Panc1 (cell line): ENCODE results near the gene PDE1C. TPM values are rescaled to one million over a fixed set of nuclear protein-coding genes. Genes with fewer than 3 reads are reported as not detected.

Source experiments
- ATAC-seq: fragments of 200-7000 bp; cut with Tn5 transposase; 2 replicates; pipeline ENCODE4 v1.9.1; 2020; ENCODE audit warnings: mild to moderate bottlenecking, moderate library complexity
- BruUV-seq: library from RNA; stranded (reverse); fragments of 400-500 nt; replicated peaks from 2 replicates; lab custom pipeline; 2021; lab: Mats Ljungman, UMichigan
- CTCF ChIA-PET: fragments of 300-600 bp; sonication (Branson Sonifier 250); formaldehyde crosslinking; loops from one replicate; lab custom pipeline; 2022; ENCODE audit warnings: antibody characterized with exemption; lab: Charles Lee
- POLR2A ChIA-PET: fragments of 300-600 bp; sonication (Branson Sonifier 250); formaldehyde crosslinking; loops from one replicate; lab custom pipeline; 2022; ENCODE audit warnings: antibody characterized with exemption; lab: Charles Lee
- DNase-seq: peaks from one replicate; pipeline ENCODE4 v3.0.0-alpha.2; 2010; ENCODE audit warnings: low read depth, low spot score
- H3K27ac ChIP-seq: 2 replicates; pipeline ENCODE4 v1.5.1; 2011; ENCODE audit warnings: mild to moderate bottlenecking, low read length, inconsistent platforms
- H3K27me3 ChIP-seq: fragments of 200-500 bp; sonication (Bioruptor generic); 2 replicates; pipeline ENCODE4 v1.6.0; 2014; ENCODE audit warnings: low read length, inconsistent platforms; ENCODE audit not compliant: control insufficient read depth, insufficient read depth
- H3K36me3 ChIP-seq: fragments of 200-500 bp; sonication (Bioruptor generic); 2 replicates; pipeline ENCODE4 v1.5.1; 2014; ENCODE audit warnings: inconsistent platforms, mild to moderate bottlenecking, low read length, moderate library complexity; ENCODE audit not compliant: control insufficient read depth, insufficient read depth
- H3K4me1 ChIP-seq: 2 replicates; pipeline ENCODE4 v1.5.1; 2011; ENCODE audit warnings: inconsistent platforms, mild to moderate bottlenecking, low read length, moderate library complexity; ENCODE audit not compliant: control insufficient read depth, insufficient read depth
- H3K4me3 ChIP-seq, 2 experiments: 2 replicates each; pipeline ENCODE4 v1.5.1; 2011 to 2012; ENCODE audit warnings: low read depth in 2 of 2, low read length in 2 of 2, mild to moderate bottlenecking in 2 of 2, inconsistent platforms in 1 of 2, moderate library complexity in 1 of 2
- H3K9me3 ChIP-seq: fragments of 200-500 bp; sonication (Bioruptor generic); 2 replicates; pipeline ENCODE4 v1.5.1; 2014; ENCODE audit warnings: low read depth, mild to moderate bottlenecking, inconsistent platforms, low read length, moderate library complexity; ENCODE audit not compliant: control insufficient read depth, insufficient read depth
- POLR2AphosphoS5 ChIP-seq: IDR thresholded peaks from 2 replicates; pipeline ENCODE4 v1.6.1; 2012; ENCODE audit warnings: mild to moderate bottlenecking, low read depth, low read length, moderate library complexity
- SIN3A ChIP-seq: IDR thresholded peaks from 2 replicates; pipeline ENCODE4 v1.6.1; 2012; ENCODE audit warnings: low read depth, mild to moderate bottlenecking, low read length, moderate library complexity, borderline replicate concordance; ENCODE audit not compliant: insufficient read depth
- TCF7L2 ChIP-seq: IDR thresholded peaks from 2 replicates; pipeline ENCODE4 v1.6.1; 2011; ENCODE audit warnings: mild to moderate bottlenecking, low read depth, low read length, inconsistent platforms
- in situ Hi-C: cut with HindIII; loops from 2 replicates; pipeline ENCODE4 v1.10.0; 2016; ENCODE audit warnings: low sequenced_read_pairs, low pct_unique_long_range_greater_than_20kb
- intact Hi-C: fragments of 100-400 bp; cut with micrococcal nuclease; formaldehyde crosslinking; loops from one replicate; pipeline ENCODE4 v1.10.0; 2022; ENCODE audit not compliant: unreplicated experiment
- total RNA-seq: library from RNA; stranded (reverse); gene quantifications from one replicate; pipeline ENCODE4 v1.2.1, GENCODE V29; 2021; ENCODE audit not compliant: unreplicated experiment
- TF ChIP-seq, protein P1 (sequence below): fragments of 450-650 bp; IDR thresholded peaks from 2 replicates; pipeline ENCODE4 v1.5.1; 2017; ENCODE audit warnings: mild to moderate bottlenecking
- TF ChIP-seq, protein P2 (sequence below), 2 experiments: IDR thresholded peaks; 2 replicates each; pipeline ENCODE4 v1.6.1; 2011 to 2012; ENCODE audit warnings: low read depth in 2 of 2, control low read depth in 1 of 2, low read length in 1 of 2, mild to moderate bottlenecking in 1 of 2, moderate library complexity in 1 of 2; ENCODE audit not compliant: insufficient read depth in 1 of 2

Gene PDE1C
- total RNA-seq, 1 experiment from 2014 or later: not detected

DNA sequence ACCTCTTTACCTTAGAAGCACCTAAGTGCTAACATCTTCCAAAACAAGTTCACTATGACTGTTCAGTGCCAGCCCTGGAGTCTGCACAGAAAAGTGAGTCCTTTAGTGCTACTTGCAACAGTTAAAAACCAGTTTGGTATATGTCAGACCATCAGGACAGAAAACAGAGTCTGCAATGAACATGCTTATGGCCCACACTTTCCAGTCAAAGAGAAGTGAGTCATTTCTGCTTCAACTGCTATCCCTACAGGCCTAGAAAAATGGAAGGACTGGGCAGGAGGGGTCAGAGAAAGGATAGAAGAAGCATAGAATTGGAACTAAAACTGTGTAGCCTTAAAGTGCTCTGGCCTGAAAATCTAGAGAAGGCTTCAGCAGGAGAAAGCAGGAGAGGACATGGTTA, 108.0 kb downstream of the PDE1C start:
- ChIA-PET POLR2A (no interaction called here), CTCF (no interaction called here)
- Histone ChIP-seq H3K4me1 (no peaks in the 10 kb centered on the region), H3K36me3 (no peaks in the 10 kb centered on the region), H3K4me3 (no peak overlapping the region), H3K27ac (no peak overlapping the region), H3K27me3 (no peaks in the 10 kb centered on the region), H3K9me3 (no peaks in the 10 kb centered on the region)
- TF ChIP-seq, protein P1, sequence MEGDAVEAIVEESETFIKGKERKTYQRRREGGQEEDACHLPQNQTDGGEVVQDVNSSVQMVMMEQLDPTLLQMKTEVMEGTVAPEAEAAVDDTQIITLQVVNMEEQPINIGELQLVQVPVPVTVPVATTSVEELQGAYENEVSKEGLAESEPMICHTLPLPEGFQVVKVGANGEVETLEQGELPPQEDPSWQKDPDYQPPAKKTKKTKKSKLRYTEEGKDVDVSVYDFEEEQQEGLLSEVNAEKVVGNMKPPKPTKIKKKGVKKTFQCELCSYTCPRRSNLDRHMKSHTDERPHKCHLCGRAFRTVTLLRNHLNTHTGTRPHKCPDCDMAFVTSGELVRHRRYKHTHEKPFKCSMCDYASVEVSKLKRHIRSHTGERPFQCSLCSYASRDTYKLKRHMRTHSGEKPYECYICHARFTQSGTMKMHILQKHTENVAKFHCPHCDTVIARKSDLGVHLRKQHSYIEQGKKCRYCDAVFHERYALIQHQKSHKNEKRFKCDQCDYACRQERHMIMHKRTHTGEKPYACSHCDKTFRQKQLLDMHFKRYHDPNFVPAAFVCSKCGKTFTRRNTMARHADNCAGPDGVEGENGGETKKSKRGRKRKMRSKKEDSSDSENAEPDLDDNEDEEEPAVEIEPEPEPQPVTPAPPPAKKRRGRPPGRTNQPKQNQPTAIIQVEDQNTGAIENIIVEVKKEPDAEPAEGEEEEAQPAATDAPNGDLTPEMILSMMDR: no peak
- TF ChIP-seq SIN3A (no peak), POLR2AphosphoS5 (no peak), TCF7L2 (no peak)
- TF ChIP-seq, protein P2, sequence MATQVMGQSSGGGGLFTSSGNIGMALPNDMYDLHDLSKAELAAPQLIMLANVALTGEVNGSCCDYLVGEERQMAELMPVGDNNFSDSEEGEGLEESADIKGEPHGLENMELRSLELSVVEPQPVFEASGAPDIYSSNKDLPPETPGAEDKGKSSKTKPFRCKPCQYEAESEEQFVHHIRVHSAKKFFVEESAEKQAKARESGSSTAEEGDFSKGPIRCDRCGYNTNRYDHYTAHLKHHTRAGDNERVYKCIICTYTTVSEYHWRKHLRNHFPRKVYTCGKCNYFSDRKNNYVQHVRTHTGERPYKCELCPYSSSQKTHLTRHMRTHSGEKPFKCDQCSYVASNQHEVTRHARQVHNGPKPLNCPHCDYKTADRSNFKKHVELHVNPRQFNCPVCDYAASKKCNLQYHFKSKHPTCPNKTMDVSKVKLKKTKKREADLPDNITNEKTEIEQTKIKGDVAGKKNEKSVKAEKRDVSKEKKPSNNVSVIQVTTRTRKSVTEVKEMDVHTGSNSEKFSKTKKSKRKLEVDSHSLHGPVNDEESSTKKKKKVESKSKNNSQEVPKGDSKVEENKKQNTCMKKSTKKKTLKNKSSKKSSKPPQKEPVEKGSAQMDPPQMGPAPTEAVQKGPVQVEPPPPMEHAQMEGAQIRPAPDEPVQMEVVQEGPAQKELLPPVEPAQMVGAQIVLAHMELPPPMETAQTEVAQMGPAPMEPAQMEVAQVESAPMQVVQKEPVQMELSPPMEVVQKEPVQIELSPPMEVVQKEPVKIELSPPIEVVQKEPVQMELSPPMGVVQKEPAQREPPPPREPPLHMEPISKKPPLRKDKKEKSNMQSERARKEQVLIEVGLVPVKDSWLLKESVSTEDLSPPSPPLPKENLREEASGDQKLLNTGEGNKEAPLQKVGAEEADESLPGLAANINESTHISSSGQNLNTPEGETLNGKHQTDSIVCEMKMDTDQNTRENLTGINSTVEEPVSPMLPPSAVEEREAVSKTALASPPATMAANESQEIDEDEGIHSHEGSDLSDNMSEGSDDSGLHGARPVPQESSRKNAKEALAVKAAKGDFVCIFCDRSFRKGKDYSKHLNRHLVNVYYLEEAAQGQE (IDR thresholded peaks at IDR 0.05; ENCODE audit: insufficient read depth in 1 of 2, low read depth in 2 of 2, low read length in 1 of 2): no peak
- ATAC-seq (no peak), DNase-seq (no peak)
- no TSS peak for BruUV-seq
- in situ Hi-C loops: no loop called here
- intact Hi-C loops: no loop called here

DNA sequence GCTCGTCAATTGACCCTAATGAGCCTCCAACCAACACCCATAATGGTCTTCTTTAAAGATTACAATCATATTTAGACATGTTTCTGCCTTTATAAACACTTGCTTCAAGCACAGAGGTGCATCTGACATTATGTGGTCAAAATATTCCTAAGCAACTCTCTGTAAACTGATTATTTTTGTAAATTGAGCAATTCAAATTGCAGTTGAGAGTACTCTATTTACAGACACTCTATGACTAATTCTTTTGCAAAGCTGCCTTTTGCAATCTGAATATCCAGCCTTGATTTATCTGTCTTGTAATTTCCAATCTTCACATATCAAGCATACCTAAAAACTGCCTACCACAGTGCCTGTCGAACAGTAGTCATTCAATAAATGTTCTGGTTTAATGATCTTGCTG, 112.0 kb downstream of the PDE1C start:
- CTCF ChIA-PET: no interaction called here
- H3K27ac ChIP-seq: no peak overlapping the region

More for the DNA sequence above, 112.0 kb downstream of the PDE1C start:
- POLR2A ChIA-PET: no interaction called here
- H3K27me3 ChIP-seq: no peaks in the 10 kb centered on the region
- intact Hi-C loops (no loop called here), in situ Hi-C loops (no loop called here)
- ATAC-seq (no peak), DNase-seq (no peak)
- H3K4me3 ChIP-seq: no peak overlapping the region
- H3K4me1 ChIP-seq: no peaks in the 10 kb centered on the region
- H3K36me3 ChIP-seq: no peaks in the 10 kb centered on the region
- TF ChIP-seq, protein P2 (IDR thresholded peaks at IDR 0.05; ENCODE audit: insufficient read depth in 1 of 2, low read depth in 2 of 2, low read length in 1 of 2): no peak
- TF ChIP-seq TCF7L2 (no peak), SIN3A (no peak), POLR2AphosphoS5 (no peak)
- TF ChIP-seq, protein P1: no peak
- H3K9me3 ChIP-seq: no peaks in the 10 kb centered on the region
- BruUV-seq: no TSS peak
